Prostate gland (tissue), 2 donors: Measurements from ENCODE around the gene GAD1.

Experiments
- POLR2AphosphoS5 ChIP-seq: sonication (generic); formaldehyde crosslinking; IDR thresholded peaks from one replicate; pipeline ENCODE4 v1.6.1; 2017; ENCODE audit warnings: antibody characterized with exemption
- TF ChIP-seq, protein P1 (sequence below), 4 experiments: fragments of 200-600 bp in 2 of 4; fragments of 450-650 bp in 2 of 4; sonication (generic) in 2 of 4; IDR thresholded peaks; 1 replicate in 3 of 4; 2 replicates in 1 of 4; pipeline ENCODE4 v1.5.1; 2016 to 2019; ENCODE audit warnings: antibody characterized with exemption in 4 of 4, mild to moderate bottlenecking in 2 of 4, moderate library complexity in 2 of 4

DNA sequence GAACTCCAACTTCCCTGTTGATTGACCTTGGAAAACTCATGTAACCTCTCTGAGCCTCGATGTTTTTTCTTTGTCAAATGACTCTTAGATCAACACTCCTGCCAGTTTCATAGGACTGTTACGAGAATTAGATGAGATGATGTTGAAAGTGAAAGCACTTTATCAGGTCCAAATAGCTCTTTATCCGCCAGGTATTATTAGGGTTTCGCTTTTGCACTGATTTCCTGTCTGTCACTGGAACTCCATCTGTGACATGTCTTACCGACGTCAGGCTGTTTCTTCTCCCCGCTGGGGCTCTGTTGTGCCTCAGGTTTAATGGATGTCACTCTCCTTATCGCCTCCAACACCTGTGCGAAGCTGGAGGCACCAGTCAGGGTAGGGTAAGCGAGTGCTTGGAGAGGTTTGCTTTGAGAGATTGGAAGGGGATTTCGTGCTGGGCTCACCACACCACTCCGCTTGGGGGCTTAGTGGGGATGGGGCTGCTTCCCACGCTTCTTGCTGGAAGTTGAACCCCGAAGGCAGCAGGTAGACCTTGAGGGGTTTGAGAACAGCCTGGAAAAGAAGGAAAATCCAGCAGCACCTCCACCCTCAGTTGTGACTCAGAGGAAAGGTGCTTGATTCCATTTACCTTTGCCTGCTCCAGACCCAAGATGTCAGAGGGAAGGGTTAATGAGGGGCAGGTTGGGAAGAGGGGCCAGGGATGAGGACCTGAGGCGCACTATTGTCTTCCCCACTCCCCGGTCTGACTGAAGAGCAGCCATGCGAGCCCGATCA is 4.3 kb downstream of the GAD1 start:
- no peak for TF ChIP-seq POLR2AphosphoS5
- TF ChIP-seq, protein P1, sequence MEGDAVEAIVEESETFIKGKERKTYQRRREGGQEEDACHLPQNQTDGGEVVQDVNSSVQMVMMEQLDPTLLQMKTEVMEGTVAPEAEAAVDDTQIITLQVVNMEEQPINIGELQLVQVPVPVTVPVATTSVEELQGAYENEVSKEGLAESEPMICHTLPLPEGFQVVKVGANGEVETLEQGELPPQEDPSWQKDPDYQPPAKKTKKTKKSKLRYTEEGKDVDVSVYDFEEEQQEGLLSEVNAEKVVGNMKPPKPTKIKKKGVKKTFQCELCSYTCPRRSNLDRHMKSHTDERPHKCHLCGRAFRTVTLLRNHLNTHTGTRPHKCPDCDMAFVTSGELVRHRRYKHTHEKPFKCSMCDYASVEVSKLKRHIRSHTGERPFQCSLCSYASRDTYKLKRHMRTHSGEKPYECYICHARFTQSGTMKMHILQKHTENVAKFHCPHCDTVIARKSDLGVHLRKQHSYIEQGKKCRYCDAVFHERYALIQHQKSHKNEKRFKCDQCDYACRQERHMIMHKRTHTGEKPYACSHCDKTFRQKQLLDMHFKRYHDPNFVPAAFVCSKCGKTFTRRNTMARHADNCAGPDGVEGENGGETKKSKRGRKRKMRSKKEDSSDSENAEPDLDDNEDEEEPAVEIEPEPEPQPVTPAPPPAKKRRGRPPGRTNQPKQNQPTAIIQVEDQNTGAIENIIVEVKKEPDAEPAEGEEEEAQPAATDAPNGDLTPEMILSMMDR (IDR thresholded peaks at IDR 0.05): no peak
